ENCODE results near the gene CBX6. TPM values are rescaled to one million over a fixed set of nuclear protein-coding genes. Genes with fewer than 3 reads are reported as not detected.
A peak's percentile ranks its signal among the peaks of the same experiment; 100 is the strongest.

The CBX6 gene
- total and polyA plus RNA-seq, 2 donors from 2014 or later: 24.9 to 113 TPM

DNA sequence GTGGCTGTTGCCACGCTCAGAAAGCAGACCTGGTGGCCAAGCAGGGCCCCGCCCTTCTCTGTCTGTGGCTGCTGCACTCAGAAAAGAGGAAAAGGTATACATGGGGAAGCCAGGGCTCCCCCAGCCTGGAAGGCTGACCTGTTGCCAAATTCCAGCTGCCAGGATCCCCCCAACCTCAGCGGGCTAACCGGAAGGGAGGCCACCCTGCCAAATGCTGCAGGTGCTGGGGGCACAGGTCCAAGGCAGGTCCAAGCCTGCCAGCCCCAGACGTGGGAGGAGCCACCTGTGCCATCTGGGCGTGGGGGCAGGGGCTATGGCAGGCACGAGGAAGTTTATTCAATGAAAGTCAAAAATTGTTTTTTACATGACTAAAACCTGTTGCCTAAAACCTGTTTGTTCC lies 30.8 kb downstream of the CBX6 start:
- TF ChIP-seq, protein P1, sequence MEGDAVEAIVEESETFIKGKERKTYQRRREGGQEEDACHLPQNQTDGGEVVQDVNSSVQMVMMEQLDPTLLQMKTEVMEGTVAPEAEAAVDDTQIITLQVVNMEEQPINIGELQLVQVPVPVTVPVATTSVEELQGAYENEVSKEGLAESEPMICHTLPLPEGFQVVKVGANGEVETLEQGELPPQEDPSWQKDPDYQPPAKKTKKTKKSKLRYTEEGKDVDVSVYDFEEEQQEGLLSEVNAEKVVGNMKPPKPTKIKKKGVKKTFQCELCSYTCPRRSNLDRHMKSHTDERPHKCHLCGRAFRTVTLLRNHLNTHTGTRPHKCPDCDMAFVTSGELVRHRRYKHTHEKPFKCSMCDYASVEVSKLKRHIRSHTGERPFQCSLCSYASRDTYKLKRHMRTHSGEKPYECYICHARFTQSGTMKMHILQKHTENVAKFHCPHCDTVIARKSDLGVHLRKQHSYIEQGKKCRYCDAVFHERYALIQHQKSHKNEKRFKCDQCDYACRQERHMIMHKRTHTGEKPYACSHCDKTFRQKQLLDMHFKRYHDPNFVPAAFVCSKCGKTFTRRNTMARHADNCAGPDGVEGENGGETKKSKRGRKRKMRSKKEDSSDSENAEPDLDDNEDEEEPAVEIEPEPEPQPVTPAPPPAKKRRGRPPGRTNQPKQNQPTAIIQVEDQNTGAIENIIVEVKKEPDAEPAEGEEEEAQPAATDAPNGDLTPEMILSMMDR (IDR thresholded peaks at IDR 0.05; ENCODE audit: borderline replicate concordance, extremely low read depth, insufficient read depth): no peak
- Histone ChIP-seq H3K4me1 (ENCODE audit: control insufficient read depth in 2 of 3, insufficient read depth in 2 of 3, low read depth in 1 of 3, low read length in 3 of 3) (peaks cover 0 to 5% (median 0%) of the 10 kb centered on the region in 3 donors), H3K36me3 (ENCODE audit: control insufficient read depth in 2 of 3, insufficient read depth in 3 of 3, low read length in 3 of 3) (no peaks in the 10 kb centered on the region), H3K27me3 (ENCODE audit: control insufficient read depth, insufficient read depth, low read length) (no peaks in the 10 kb centered on the region), H3K27ac (ENCODE audit: low read depth in 2 of 2, low read length in 2 of 2) (no peak overlapping the region), H3K4me3 (ENCODE audit: low read length in 3 of 3) (no peak overlapping the region), H3K9ac (ENCODE audit: low read length in 3 of 3) (no peak overlapping the region), H3K9me3 (ENCODE audit: control insufficient read depth in 2 of 3, insufficient read depth in 1 of 3, low read length in 3 of 3) (no peaks in the 10 kb centered on the region)
- DNase-seq (no peak), FAIRE-seq (no peak)
- intact Hi-C loops (cut with DNase I): loop anchor here (10.0 kb wide), 1 partner anchor 76 kb away; no protein-coding TSS in a partner anchor

DNA sequence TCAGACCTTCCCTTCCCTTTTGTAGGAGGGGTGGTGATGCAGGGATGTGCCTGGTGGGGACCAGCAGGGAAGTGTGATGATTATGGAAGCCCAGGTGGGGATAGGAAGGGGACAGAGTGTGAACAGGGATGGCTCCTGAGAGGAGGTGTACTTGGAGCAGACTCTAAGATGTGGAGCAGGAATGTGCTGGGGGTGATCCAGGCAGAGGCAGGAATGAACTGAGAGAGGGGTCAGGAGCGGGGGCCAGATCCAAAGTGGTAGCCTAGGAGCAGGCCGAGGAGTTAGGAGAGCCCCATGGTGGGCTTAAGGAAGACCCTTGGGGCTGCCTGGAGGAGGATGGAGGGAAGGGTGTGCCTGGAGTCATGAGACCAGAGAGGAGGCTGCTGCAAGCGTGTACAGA lies 31.9 kb downstream of the CBX6 start:
- H3K4me1 ChIP-seq (ENCODE audit: control insufficient read depth in 2 of 3, insufficient read depth in 2 of 3, low read depth in 1 of 3, low read length in 3 of 3): peaks cover 0 to 5% (median 0%) of the 10 kb centered on the region in 3 donors
- H3K4me3 ChIP-seq (ENCODE audit: low read length in 3 of 3): no peak overlapping the region
- no peaks in the 10 kb centered on the region for H3K9me3 ChIP-seq (ENCODE audit: control insufficient read depth in 2 of 3, insufficient read depth in 1 of 3, low read length in 3 of 3)
- no peaks in the 10 kb centered on the region for H3K27me3 ChIP-seq (ENCODE audit: control insufficient read depth, insufficient read depth, low read length)
- H3K9ac ChIP-seq (ENCODE audit: low read length in 3 of 3): no peak overlapping the region
- DNase-seq (peak in 1 of 5 donors; percentile 23), FAIRE-seq (no peak)
- intact Hi-C loops (cut with DNase I): loop anchor here (10.0 kb wide), 1 partner anchor 75 kb away; no protein-coding TSS in a partner anchor
- TF ChIP-seq, protein P1 (IDR thresholded peaks at IDR 0.05; ENCODE audit: borderline replicate concordance, extremely low read depth, insufficient read depth): no peak
- H3K27ac ChIP-seq (ENCODE audit: low read depth in 2 of 2, low read length in 2 of 2): no peak overlapping the region
- H3K36me3 ChIP-seq (ENCODE audit: control insufficient read depth in 2 of 3, insufficient read depth in 3 of 3, low read length in 3 of 3): no peaks in the 10 kb centered on the region

DNA sequence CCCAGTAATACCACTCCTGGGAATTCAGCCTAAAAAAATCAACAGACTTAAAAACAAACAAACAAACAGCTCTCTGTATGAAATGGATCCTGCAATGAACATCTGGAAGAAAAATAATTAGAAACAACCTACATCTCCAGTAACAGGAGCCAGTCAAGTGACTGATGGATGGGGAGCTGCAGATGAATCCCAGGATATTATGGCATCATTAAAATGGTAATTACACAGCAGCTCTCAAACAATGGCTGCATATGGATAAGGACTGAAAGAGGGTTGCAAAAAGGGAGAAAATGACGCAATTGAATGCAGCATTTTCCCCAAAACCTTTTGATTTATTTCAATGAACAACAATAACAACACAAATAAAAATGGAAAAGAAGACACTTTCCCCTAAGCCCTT lies 32.3 kb downstream of the CBX6 start:
- Histone ChIP-seq H3K4me1 (ENCODE audit: control insufficient read depth in 2 of 3, insufficient read depth in 2 of 3, low read depth in 1 of 3, low read length in 3 of 3) (peaks cover 0 to 5% (median 0%) of the 10 kb centered on the region in 3 donors), H3K36me3 (ENCODE audit: control insufficient read depth in 2 of 3, insufficient read depth in 3 of 3, low read length in 3 of 3) (no peaks in the 10 kb centered on the region), H3K27me3 (ENCODE audit: control insufficient read depth, insufficient read depth, low read length) (no peaks in the 10 kb centered on the region), H3K9ac (ENCODE audit: low read length in 3 of 3) (no peak overlapping the region), H3K27ac (ENCODE audit: low read depth in 2 of 2, low read length in 2 of 2) (no peak overlapping the region), H3K9me3 (ENCODE audit: control insufficient read depth in 2 of 3, insufficient read depth in 1 of 3, low read length in 3 of 3) (no peaks in the 10 kb centered on the region), H3K4me3 (ENCODE audit: low read length in 3 of 3) (no peak overlapping the region)
- no peak for DNase-seq
- no peak for FAIRE-seq
- TF ChIP-seq, protein P1 (IDR thresholded peaks at IDR 0.05; ENCODE audit: borderline replicate concordance, extremely low read depth, insufficient read depth): no peak
- intact Hi-C loops (cut with DNase I): loop anchor here (10.0 kb wide), 1 partner anchor 75 kb away; no protein-coding TSS in a partner anchor

DNA sequence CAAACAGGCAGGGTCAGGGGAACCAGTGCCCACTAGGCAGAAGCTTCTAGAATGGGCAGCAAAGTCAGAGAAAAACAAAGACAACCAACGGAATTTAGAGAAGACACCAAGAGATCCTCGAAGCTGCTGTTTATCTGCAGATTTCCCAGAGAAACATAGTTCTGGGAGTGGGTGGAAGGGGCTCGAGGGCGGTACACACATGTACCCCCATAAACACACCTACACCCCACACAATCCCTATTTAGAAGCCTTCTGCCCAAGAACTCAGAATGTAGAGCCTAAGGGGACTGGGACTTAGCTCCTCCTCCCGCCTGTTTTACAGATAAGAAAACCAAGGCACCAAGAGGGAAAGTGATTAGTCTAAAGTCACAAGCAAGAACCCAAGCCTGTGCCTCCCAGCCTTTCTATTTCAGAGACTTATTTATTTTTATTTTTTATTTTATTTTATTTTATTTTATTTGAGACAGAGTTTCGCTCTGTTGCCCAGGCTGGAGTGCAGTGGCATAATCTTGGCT lies 34.5 kb downstream of the CBX6 start:
- no peaks in the 10 kb centered on the region for H3K27me3 ChIP-seq (ENCODE audit: control insufficient read depth, insufficient read depth, low read length)
- no peaks in the 10 kb centered on the region for H3K36me3 ChIP-seq (ENCODE audit: control insufficient read depth in 2 of 3, insufficient read depth in 3 of 3, low read length in 3 of 3)
- H3K4me3 ChIP-seq (ENCODE audit: low read length in 3 of 3): no peak overlapping the region
- DNase-seq (peak in 1 of 5 donors; percentile 15), FAIRE-seq (no peak)
- H3K4me1 ChIP-seq (ENCODE audit: control insufficient read depth in 2 of 3, insufficient read depth in 2 of 3, low read depth in 1 of 3, low read length in 3 of 3): no peaks in the 10 kb centered on the region
- H3K27ac ChIP-seq (ENCODE audit: low read depth in 2 of 2, low read length in 2 of 2): no peak overlapping the region
- intact Hi-C loops (cut with DNase I): no loop called here
- no peak overlapping the region for H3K9ac ChIP-seq (ENCODE audit: low read length in 3 of 3)
- H3K9me3 ChIP-seq (ENCODE audit: control insufficient read depth in 2 of 3, insufficient read depth in 1 of 3, low read length in 3 of 3): no peaks in the 10 kb centered on the region
- TF ChIP-seq, protein P1 (IDR thresholded peaks at IDR 0.05; ENCODE audit: borderline replicate concordance, extremely low read depth, insufficient read depth): no peak

Measured in kidney (tissue), 14 donors.